T-cell (primary cell): ENCODE results near the gene LMF2. TPM values are rescaled to one million over a fixed set of nuclear protein-coding genes. Genes with fewer than 3 reads are reported as not detected.

Experiments
- ATAC-seq, 4 experiments: fragments of 200-7000 bp in 3 of 4; fragments of 150-1000 bp in 1 of 4; cut with Tn5 transposase; replicated peaks in 1 of 4; 1 replicate in 3 of 4; 2 replicates in 1 of 4; pipeline ENCODE4 v1.10.0; 2021; ENCODE audit warnings: moderate library complexity in 3 of 4, mild to moderate bottlenecking in 2 of 4, moderate number of reproducible peaks in 1 of 4
- CTCF ChIA-PET, 2 donors: fragments of 300-600 bp; sonication (Branson Sonifier 250); formaldehyde crosslinking; loops; one replicate each; lab custom pipeline; 2022; ENCODE audit warnings: antibody characterized with exemption in 2 of 2; lab: Charles Lee
- POLR2A ChIA-PET, 2 donors: fragments of 300-600 bp; sonication (Branson Sonifier 250); formaldehyde crosslinking; loops; one replicate each; lab custom pipeline; 2022; ENCODE audit warnings: antibody characterized with exemption in 2 of 2; lab: Charles Lee
- DNase-seq, 35 experiments: peaks; one replicate each; pipeline versions ENCODE4 v3.0.0 to v3.0.0-alpha.2; 2013 to 2023
- H3K27ac ChIP-seq: one replicate; pipeline ENCODE4 v1.5.1; 2013; ENCODE audit warnings: low read length
- H3K27me3 ChIP-seq, 2 experiments: replicated peaks in 1 of 2; 1 replicate in 1 of 2; 2 replicates in 1 of 2; pipeline versions ENCODE4 v1.6.1 to v1.7.0; 2013; ENCODE audit warnings: low read length in 1 of 2, mixed read lengths in 1 of 2; ENCODE audit not compliant: control insufficient read depth in 2 of 2, insufficient read depth in 2 of 2; ENCODE audit errors: extremely low read depth in 1 of 2
- H3K36me3 ChIP-seq, 2 donors: 1 replicate in 1 of 2; 2 replicates in 1 of 2; pipeline versions ENCODE4 v1.6.1 to v1.7.0; 2013; ENCODE audit warnings: low read length in 1 of 2; ENCODE audit not compliant: control insufficient read depth in 2 of 2, insufficient read depth in 1 of 2; ENCODE audit errors: extremely low read depth in 1 of 2
- H3K4me1 ChIP-seq, 2 experiments: 1 replicate in 1 of 2; 2 replicates in 1 of 2; pipeline versions ENCODE4 v1.6.1 to v1.7.0; 2013; ENCODE audit warnings: low read length in 2 of 2, mixed read lengths in 1 of 2; ENCODE audit not compliant: insufficient read depth in 2 of 2, control insufficient read depth in 1 of 2; ENCODE audit errors: extremely low read depth in 1 of 2
- H3K4me3 ChIP-seq, 2 donors: 1 replicate in 1 of 2; 2 replicates in 1 of 2; pipeline versions ENCODE4 v1.5.1 to v1.7.0; 2013; ENCODE audit warnings: mild to moderate bottlenecking in 2 of 2, low read length in 1 of 2, moderate library complexity in 1 of 2; ENCODE audit not compliant: control insufficient read depth in 1 of 2; ENCODE audit errors: extremely low read depth in 1 of 2
- H3K9me3 ChIP-seq: 2 replicates; pipeline ENCODE4 v1.7.0; 2013
- H3K27ac Mint-ChIP-seq, 2 donors: one replicate each; pipeline ENCODE4 v1.8.0; 2020 to 2021; ENCODE audit warnings: mild to moderate bottlenecking in 2 of 2, mixed read lengths in 2 of 2
- H3K27me3 Mint-ChIP-seq, 2 donors: one replicate each; pipeline ENCODE4 v1.8.0; 2021 to 2022; ENCODE audit warnings: mixed read lengths in 2 of 2
- H3K36me3 Mint-ChIP-seq: one replicate; pipeline ENCODE4 v1.8.0; 2021; ENCODE audit warnings: mixed read lengths
- H3K4me1 Mint-ChIP-seq, 3 donors: one replicate each; pipeline ENCODE4 v1.8.0; 2020 to 2022; ENCODE audit warnings: mixed read lengths in 3 of 3, mild to moderate bottlenecking in 1 of 3
- H3K4me3 Mint-ChIP-seq, 3 donors: one replicate each; pipeline ENCODE4 v1.8.0; 2020 to 2022; ENCODE audit warnings: mild to moderate bottlenecking in 3 of 3, mixed read lengths in 3 of 3, moderate library complexity in 3 of 3
- H3K9me3 Mint-ChIP-seq, 3 donors: one replicate each; pipeline ENCODE4 v1.8.0; 2020 to 2022; ENCODE audit warnings: mixed read lengths in 3 of 3
- WGBS: methylation state at CpG from one replicate; pipeline ENCODE4 v1.1.5; 2013; ENCODE audit warnings: missing lambda C conversion rate; ENCODE audit not compliant: insufficient coverage; 5-methylcytosine and 5-hydroxymethylcytosine counted together
- total RNA-seq, 35 experiments: library from RNA in 6 of 35; stranded (reverse) in 6 of 35; fragments of 120-200 nt in 1 of 35; gene quantifications; one replicate each; pipeline versions ENCODE4 v1.2.1 to v1.2.4 and lab custom pipeline; 2013 to 2026

The LMF2 gene
- total RNA-seq, 5 donors from 2014 or later (not counting 1 experiment from before 2014, with no cell fraction given), result 90.5 to 188 (median 185) TPM

GRCh38 chr22:50483556-50483955, 23.9 kb downstream of the LMF2 start:
- Mint-ChIP-seq H3K4me1 (peaks cover 5 to 9% (median 9%) of the 10 kb centered on the region in 3 donors), H3K9me3 (no peaks in the 10 kb centered on the region), H3K4me3 (peak overlapping the region in 1 of 3 donors; percentile 30), H3K27ac (no peak overlapping the region), H3K36me3 (no peaks in the 10 kb centered on the region), H3K27me3 (peaks cover 0 to 5% of the 10 kb centered on the region in 2 donors)
- DNase-seq, result no peak
- no peak for ATAC-seq
- POLR2A ChIA-PET, result no interaction called here
- 89% methylated on average over 8 of the region's 8 CpGs for WGBS
- CTCF ChIA-PET, result no interaction called here
- Histone ChIP-seq H3K27me3 (peaks cover 0 to 48% of the 10 kb centered on the region in 2 experiments), H3K36me3 (no peaks in the 10 kb centered on the region), H3K9me3 (no peaks in the 10 kb centered on the region), H3K4me1 (peaks cover 6 to 26% of the 10 kb centered on the region in 2 experiments), H3K27ac (no peak overlapping the region), H3K4me3 (no peak overlapping the region)

GRCh38 chr22:50483106-50483505, 24.4 kb downstream of the LMF2 start:
- H3K27me3 ChIP-seq, result peaks cover 0 to 47% of the 10 kb centered on the region in 2 experiments
- WGBS, result 95% methylated on average over 9 of the region's 10 CpGs
- CTCF ChIA-PET, result no interaction called here
- no peak overlapping the region for H3K4me3 ChIP-seq
- POLR2A ChIA-PET, result no interaction called here
- H3K27me3 Mint-ChIP-seq, result peaks cover 0 to 5% of the 10 kb centered on the region in 2 donors
- H3K4me1 ChIP-seq, result peaks cover 6 to 26% of the 10 kb centered on the region in 2 experiments
- ATAC-seq (no peak), DNase-seq (no peak)
- H3K4me1 Mint-ChIP-seq, result peaks cover 5 to 9% (median 9%) of the 10 kb centered on the region in 3 donors
- H3K27ac Mint-ChIP-seq, result no peak overlapping the region
- H3K36me3 Mint-ChIP-seq, result no peaks in the 10 kb centered on the region
- peak overlapping the region in 2 of 3 donors; percentile 21 to 30 for H3K4me3 Mint-ChIP-seq
- no peaks in the 10 kb centered on the region for H3K9me3 Mint-ChIP-seq
- H3K36me3 ChIP-seq, result no peaks in the 10 kb centered on the region
- H3K27ac ChIP-seq, result no peak overlapping the region
- no peaks in the 10 kb centered on the region for H3K9me3 ChIP-seq

GRCh38 chr22:50482107-50483074, 25.1 kb downstream of the LMF2 start:
- Histone ChIP-seq H3K36me3 (no peaks in the 10 kb centered on the region), H3K27me3 (peaks cover 0 to 42% of the 10 kb centered on the region in 2 experiments), H3K4me1 (peaks cover 6 to 24% of the 10 kb centered on the region in 2 experiments), H3K9me3 (no peaks in the 10 kb centered on the region), H3K4me3 (peak overlapping the region; percentile 46 to 49), H3K27ac (no peak overlapping the region)
- Mint-ChIP-seq H3K27ac (no peak overlapping the region), H3K4me1 (peaks cover 5 to 9% (median 9%) of the 10 kb centered on the region in 3 donors), H3K27me3 (peaks cover 0 to 5% of the 10 kb centered on the region in 2 donors), H3K4me3 (peak overlapping the region; percentile 72 to 75 (median 73)), H3K36me3 (no peaks in the 10 kb centered on the region), H3K9me3 (no peaks in the 10 kb centered on the region)
- no peak for DNase-seq
- no peak for ATAC-seq
- ChIA-PET POLR2A (no interaction called here), CTCF (interaction anchor here in 1 of 2 donors (0.7 kb wide), 1 partner anchor 66 kb away, joined by 7 read pairs; no protein-coding TSS in a partner anchor)
- WGBS, result 85% methylated on average over 33 of the region's 35 CpGs

GRCh38 chr22:50481440-50482106, 25.9 kb downstream of the LMF2 start, which contains the start of gene ADM2:
ADM2 (plus strand) TSS chr22:50481543; CDS start chr22:50481848, 305 bp downstream.
- no peaks in the 10 kb centered on the region for H3K9me3 ChIP-seq
- Mint-ChIP-seq H3K36me3 (no peaks in the 10 kb centered on the region), H3K27ac (peak within 1 kb of the TSS in 1 of 2 donors; percentile 22), H3K4me3 (peak within 1 kb of the TSS; percentile 73 to 75 (median 74)), H3K4me1 (peaks cover 5 to 13% (median 10%) of the 10 kb centered on the region in 3 donors), H3K27me3 (peaks cover 0 to 5% of the 10 kb centered on the region in 2 donors), H3K9me3 (no peaks in the 10 kb centered on the region)
- DNase-seq, result peak in 31 of 35 experiments; percentile 28 to 73 (median 53)
- no peaks in the 10 kb centered on the region for H3K36me3 ChIP-seq
- H3K27me3 ChIP-seq, result peaks cover 0 to 35% of the 10 kb centered on the region in 2 experiments
- POLR2A ChIA-PET, result no interaction called here
- peak within 1 kb of the TSS; percentile 46 to 49 for H3K4me3 ChIP-seq
- CTCF ChIA-PET, result interaction anchor here in 1 of 2 donors (0.7 kb wide), 1 partner anchor 67 kb away, joined by 7 read pairs; no protein-coding TSS in a partner anchor
- 1% methylated on average over 63 of the region's 70 CpGs for WGBS
- ATAC-seq, result peak; percentile 82 to 95 (median 86)
- H3K27ac ChIP-seq, result no peak within 1 kb of the TSS
- H3K4me1 ChIP-seq, result peaks cover 6 to 24% of the 10 kb centered on the region in 2 experiments

GRCh38 chr22:50481045-50481439, 26.5 kb downstream of the LMF2 start:
- Mint-ChIP-seq H3K27me3 (peaks cover 0 to 5% of the 10 kb centered on the region in 2 donors), H3K4me3 (peak overlapping the region; percentile 59 to 74 (median 72)), H3K9me3 (no peaks in the 10 kb centered on the region), H3K4me1 (peaks cover 5 to 13% (median 8%) of the 10 kb centered on the region in 3 donors), H3K27ac (peak overlapping the region in 1 of 2 donors; percentile 22), H3K36me3 (no peaks in the 10 kb centered on the region)
- Histone ChIP-seq H3K27me3 (peaks cover 0 to 35% of the 10 kb centered on the region in 2 experiments), H3K4me1 (peaks cover 6 to 24% of the 10 kb centered on the region in 2 experiments), H3K36me3 (no peaks in the 10 kb centered on the region), H3K4me3 (peak overlapping the region; percentile 12 to 40), H3K27ac (no peak overlapping the region), H3K9me3 (no peaks in the 10 kb centered on the region)
- ChIA-PET POLR2A (no interaction called here), CTCF (no interaction called here)
- WGBS, result 7% methylated on average over 45 of the region's 45 CpGs
- no peak for ATAC-seq
- no peak for DNase-seq
